ENCODE data around the gene NXT2.

Gene NXT2

GRCh38 chrX:109577055-109577454 lies 40.4 kb downstream of the NXT2 start:
- H2AFZ ChIP-seq (ENCODE audit: low read length): no peak overlapping the region
- H3F3A ChIP-seq (ENCODE audit: low read depth): no peaks in the 10 kb centered on the region
- H3K36me3 ChIP-seq (ENCODE audit: insufficient read depth, low read length): no peaks in the 10 kb centered on the region
- no peak overlapping the region for H3K4me3 ChIP-seq (ENCODE audit: low read length, poor library complexity, severe bottlenecking)
- no peaks in the 10 kb centered on the region for H3K79me2 ChIP-seq (ENCODE audit: insufficient read depth, low read length)
- H3K27me3 ChIP-seq (ENCODE audit: insufficient read depth, low read length, poor library complexity, severe bottlenecking): no peaks in the 10 kb centered on the region
- no peaks in the 10 kb centered on the region for H3K9me2 ChIP-seq (replicated peaks; ENCODE audit: low read depth, low read length)
- no peak overlapping the region for H3K4me2 ChIP-seq (ENCODE audit: low read depth, low read length, poor library complexity, severe bottlenecking)
- H3K9ac ChIP-seq (ENCODE audit: low read depth, low read length, poor library complexity, severe bottlenecking): no peak overlapping the region
- TF ChIP-seq EZH2phosphoT487 (IDR thresholded peaks at IDR 0.05; ENCODE audit: borderline replicate concordance) (no peak), CTCF (conservative IDR thresholded peaks at IDR 0.05; ENCODE audit: low read length) (no peak)
- no peaks in the 10 kb centered on the region for H4K20me1 ChIP-seq (ENCODE audit: insufficient read depth, low read length, poor library complexity, severe bottlenecking)
- H3K9me3 ChIP-seq (ENCODE audit: insufficient read depth, low read depth, low read length): no peaks in the 10 kb centered on the region
- no peaks in the 10 kb centered on the region for H3K4me1 ChIP-seq (ENCODE audit: insufficient read depth, low read length, poor library complexity, severe bottlenecking)

- H2AFZ ChIP-seq (ENCODE audit: low read length): no peak overlapping the region
- no peaks in the 10 kb centered on the region for H3F3A ChIP-seq (ENCODE audit: low read depth)
- no peaks in the 10 kb centered on the region for H3K27me3 ChIP-seq (ENCODE audit: insufficient read depth, low read length, poor library complexity, severe bottlenecking)
- no peaks in the 10 kb centered on the region for H3K4me1 ChIP-seq (ENCODE audit: insufficient read depth, low read length, poor library complexity, severe bottlenecking)
- no peaks in the 10 kb centered on the region for H3K9me3 ChIP-seq (ENCODE audit: insufficient read depth, low read depth, low read length)
- H3K9ac ChIP-seq (ENCODE audit: low read depth, low read length, poor library complexity, severe bottlenecking): no peak overlapping the region
- H3K36me3 ChIP-seq (ENCODE audit: insufficient read depth, low read length): no peaks in the 10 kb centered on the region
- no peak overlapping the region for H3K4me3 ChIP-seq (ENCODE audit: low read length, poor library complexity, severe bottlenecking)
- no peaks in the 10 kb centered on the region for H3K9me2 ChIP-seq (replicated peaks; ENCODE audit: low read depth, low read length)
- H4K20me1 ChIP-seq (ENCODE audit: insufficient read depth, low read length, poor library complexity, severe bottlenecking): no peaks in the 10 kb centered on the region
- no peak overlapping the region for H3K4me2 ChIP-seq (ENCODE audit: low read depth, low read length, poor library complexity, severe bottlenecking)
- no peak for TF ChIP-seq CTCF (conservative IDR thresholded peaks at IDR 0.05; ENCODE audit: low read length)
- TF ChIP-seq EZH2phosphoT487 (IDR thresholded peaks at IDR 0.05; ENCODE audit: borderline replicate concordance): no peak
- no peaks in the 10 kb centered on the region for H3K79me2 ChIP-seq (ENCODE audit: insufficient read depth, low read length)
Observed at GRCh38 chrX:109578916-109579315, 42.3 kb downstream of the NXT2 start.

GRCh38 chrX:109585488-109585887 lies 48.8 kb downstream of the NXT2 start:
- Histone ChIP-seq H3K4me3 (ENCODE audit: low read length, poor library complexity, severe bottlenecking) (no peak overlapping the region), H3K79me2 (ENCODE audit: insufficient read depth, low read length) (no peaks in the 10 kb centered on the region), H3K9ac (ENCODE audit: low read depth, low read length, poor library complexity, severe bottlenecking) (no peak overlapping the region), H3K36me3 (ENCODE audit: insufficient read depth, low read length) (no peaks in the 10 kb centered on the region), H3K27me3 (ENCODE audit: insufficient read depth, low read length, poor library complexity, severe bottlenecking) (no peaks in the 10 kb centered on the region), H3K4me2 (ENCODE audit: low read depth, low read length, poor library complexity, severe bottlenecking) (no peak overlapping the region), H3K9me3 (ENCODE audit: insufficient read depth, low read depth, low read length) (no peaks in the 10 kb centered on the region), H3K9me2 (replicated peaks; ENCODE audit: low read depth, low read length) (no peaks in the 10 kb centered on the region), H3F3A (ENCODE audit: low read depth) (no peaks in the 10 kb centered on the region), H2AFZ (ENCODE audit: low read length) (no peak overlapping the region), H4K20me1 (ENCODE audit: insufficient read depth, low read length, poor library complexity, severe bottlenecking) (no peaks in the 10 kb centered on the region), H3K4me1 (ENCODE audit: insufficient read depth, low read length, poor library complexity, severe bottlenecking) (no peaks in the 10 kb centered on the region)
- TF ChIP-seq CTCF (conservative IDR thresholded peaks at IDR 0.05; ENCODE audit: low read length) (no peak), EZH2phosphoT487 (IDR thresholded peaks at IDR 0.05; ENCODE audit: borderline replicate concordance) (no peak)
